SU-DHL-6 (cell line): ENCODE measurements around the gene ITIH3.

Experiments
- H2AFZ ChIP-seq: fragments of 200-600 bp; sonication (generic); 2 replicates; pipeline ENCODE4 v1.6.1; 2014; ENCODE audit warnings: low read depth, mild to moderate bottlenecking, moderate library complexity, mixed read lengths, antibody characterized with exemption, low read length; ENCODE audit not compliant: severe bottlenecking
- H3F3A ChIP-seq: fragments of 200-600 bp; shearing (Covaris generic); 2 replicates; pipeline ENCODE4 v1.6.0; 2016; ENCODE audit warnings: antibody characterized with exemption, mild to moderate bottlenecking; ENCODE audit not compliant: insufficient read depth
- H3K27ac ChIP-seq: fragments of 200-600 bp; sonication (generic); 2 replicates; pipeline ENCODE4 v1.5.1; 2016; ENCODE audit warnings: low read depth, mild to moderate bottlenecking, low read length, moderate library complexity, mixed read lengths
- H3K27me3 ChIP-seq: fragments of 200-600 bp; sonication (generic), shearing (Covaris generic); 2 replicates; pipeline ENCODE4 v1.6.0; 2014; ENCODE audit warnings: mild to moderate bottlenecking, low read length
- H3K36me3 ChIP-seq: fragments of 200-600 bp; sonication (generic); 2 replicates; pipeline ENCODE4 v1.6.1; 2014; ENCODE audit warnings: mild to moderate bottlenecking, low read length, mixed read lengths
- H3K4me2 ChIP-seq: fragments of 300-600, 200-600 bp; shearing (Covaris generic), sonication (generic); 2 replicates; pipeline ENCODE4 v1.6.0; 2014; ENCODE audit warnings: low read length, low read depth, mild to moderate bottlenecking; ENCODE audit not compliant: poor library complexity, severe bottlenecking
- H3K4me3 ChIP-seq: fragments of 200-600 bp; sonication (generic); 2 replicates; pipeline ENCODE4 v1.5.1; 2014; ENCODE audit warnings: antibody characterized with exemption, low read length, mild to moderate bottlenecking, mixed read lengths; ENCODE audit not compliant: insufficient read depth, poor library complexity, severe bottlenecking
- H3K79me2 ChIP-seq: fragments of 200-600 bp; sonication (generic); 2 replicates; pipeline ENCODE4 v1.6.1; 2014; ENCODE audit warnings: mild to moderate bottlenecking, low read length, moderate library complexity; ENCODE audit not compliant: insufficient read depth
- H3K9ac ChIP-seq: fragments of 200-600 bp; sonication (generic); 2 replicates; pipeline ENCODE4 v1.7.0; 2014; ENCODE audit warnings: mild to moderate bottlenecking, low read length
- H3K9me2 ChIP-seq: fragments of 200-600 bp; sonication (generic); replicated peaks from 2 replicates; pipeline ENCODE4 v1.6.1; 2014; ENCODE audit warnings: low read length; ENCODE audit not compliant: insufficient read depth
- H3K9me3 ChIP-seq: fragments of 200-600 bp; sonication (generic); 2 replicates; pipeline ENCODE4 v1.6.1; 2014; ENCODE audit warnings: low read length, mixed read lengths; ENCODE audit not compliant: insufficient read depth
- H4K20me1 ChIP-seq: fragments of 200-600 bp; sonication (generic); 2 replicates; pipeline ENCODE4 v1.6.1; 2014; ENCODE audit warnings: low read depth, mild to moderate bottlenecking, antibody characterized with exemption, low read length, moderate library complexity, mixed read lengths
- CTCF ChIP-seq: fragments of 200-600 bp; sonication (generic); IDR thresholded peaks from one replicate; pipeline ENCODE4 v1.5.1; 2017; ENCODE audit warnings: antibody characterized with exemption, mild to moderate bottlenecking, low read length, moderate library complexity; ENCODE audit not compliant: insufficient read depth, poor library complexity, severe bottlenecking
- EZH2phosphoT487 ChIP-seq: fragments of 200-600 bp; sonication (generic), shearing (Covaris generic); conservative IDR thresholded peaks from 2 replicates; pipeline ENCODE4 v1.6.1; 2018; ENCODE audit warnings: mild to moderate bottlenecking, antibody characterized with exemption, low read length, moderate library complexity, mixed read lengths

The ITIH3 gene

GRCh38 chr3:52827866-52828376, 33.3 kb downstream of the ITIH3 start:
- TF ChIP-seq CTCF (no peak), EZH2phosphoT487 (no peak)

GRCh38 chr3:52829482-52829881, 34.9 kb downstream of the ITIH3 start:
- Histone ChIP-seq H3K4me3 (no peak overlapping the region), H3K9me3 (no peaks in the 10 kb centered on the region)

More at GRCh38 chr3:52827866-52828376, 33.3 kb downstream of the ITIH3 start:
- Histone ChIP-seq H3K27me3 (no peaks in the 10 kb centered on the region), H3K4me2 (no peak overlapping the region), H3K9me2 (no peaks in the 10 kb centered on the region), H3F3A (no peaks in the 10 kb centered on the region), H4K20me1 (no peaks in the 10 kb centered on the region), H3K4me3 (no peak overlapping the region), H3K27ac (no peak overlapping the region), H3K9me3 (no peaks in the 10 kb centered on the region), H3K79me2 (no peaks in the 10 kb centered on the region), H3K36me3 (no peaks in the 10 kb centered on the region), H2AFZ (no peak overlapping the region), H3K9ac (no peak overlapping the region)

GRCh38 chr3:52829906-52830463, 35.4 kb downstream of the ITIH3 start:
- Histone ChIP-seq H3K4me2 (no peak overlapping the region), H3K27me3 (no peaks in the 10 kb centered on the region), H3K9ac (no peak overlapping the region), H3K79me2 (no peaks in the 10 kb centered on the region), H2AFZ (no peak overlapping the region), H3K27ac (no peak overlapping the region), H4K20me1 (no peaks in the 10 kb centered on the region), H3K9me3 (no peaks in the 10 kb centered on the region), H3F3A (no peaks in the 10 kb centered on the region), H3K4me3 (no peak overlapping the region), H3K36me3 (no peaks in the 10 kb centered on the region), H3K9me2 (no peaks in the 10 kb centered on the region)
- TF ChIP-seq EZH2phosphoT487 (no peak), CTCF (no peak)

More at GRCh38 chr3:52829482-52829881, 34.9 kb downstream of the ITIH3 start:
- Histone ChIP-seq H3K27me3 (no peaks in the 10 kb centered on the region), H3K9me2 (no peaks in the 10 kb centered on the region), H3K4me2 (no peak overlapping the region), H3K9ac (no peak overlapping the region), H3K79me2 (no peaks in the 10 kb centered on the region), H3K36me3 (no peaks in the 10 kb centered on the region), H3K27ac (no peak overlapping the region), H4K20me1 (no peaks in the 10 kb centered on the region), H3F3A (no peaks in the 10 kb centered on the region), H2AFZ (no peak overlapping the region)
- TF ChIP-seq EZH2phosphoT487 (no peak), CTCF (no peak)
